ENCODE results near the gene SPTB.

Gene SPTB

GRCh38 chr14:64784006-64784405, 95.7 kb downstream of the SPTB start:
- no peak for DNase-seq

GRCh38 chr14:64782196-64782595, 97.5 kb downstream of the SPTB start:
- DNase-seq, result no peak

GRCh38 chr14:64779472-64779871, 100.2 kb downstream of the SPTB start:
- DNase-seq, result no peak

GRCh38 chr14:64778104-64778754, 101.5 kb downstream of the SPTB start:
- peak in 1 of 2 donors; percentile 32 for DNase-seq

- DNase-seq, result no peak
Observed at GRCh38 chr14:64777461-64777860, 102.2 kb downstream of the SPTB start.

- no peak for DNase-seq
Observed at GRCh38 chr14:64775081-64775777, 104.5 kb downstream of the SPTB start.

- no peak for DNase-seq
Observed at GRCh38 chr14:64774272-64774671, 105.4 kb downstream of the SPTB start.

- DNase-seq, result no peak
Observed at GRCh38 chr14:64773577-64773976, 106.1 kb downstream of the SPTB start.

GRCh38 chr14:64773046-64773445, 106.7 kb downstream of the SPTB start:
- no peak for DNase-seq

GRCh38 chr14:64772397-64772950, 107.2 kb downstream of the SPTB start:
- no peak for DNase-seq

- DNase-seq, result no peak
Observed at GRCh38 chr14:64771161-64771560, 108.5 kb downstream of the SPTB start.

- DNase-seq, result no peak
Observed at GRCh38 chr14:64770751-64771150, 109.0 kb downstream of the SPTB start.

GRCh38 chr14:64769096-64770020, 110.3 kb downstream of the SPTB start:
- DNase-seq, result no peak

GRCh38 chr14:64768401-64769095, 111.2 kb downstream of the SPTB start:
- no peak for DNase-seq

- DNase-seq, result no peak
Observed at GRCh38 chr14:64767215-64767964, 112.3 kb downstream of the SPTB start.

GRCh38 chr14:64766430-64767151, 113.1 kb downstream of the SPTB start:
- DNase-seq, result no peak

- no peak for DNase-seq
Observed at GRCh38 chr14:64765740-64766302, 113.9 kb downstream of the SPTB start.

- DNase-seq, result peak; percentile 69 to 77
Observed at GRCh38 chr14:64764641-64765520, 114.8 kb downstream of the SPTB start.

Measured in inflammatory macrophage (primary cell).